Skeletal muscle cell (primary cell): ENCODE measurements around the gene MPL.

ENCODE experiments used
- DNase-seq: peaks from one replicate; pipeline ENCODE4 v3.0.0-alpha.2; 2010; ENCODE audit warnings: low read depth
- H3K4me3 ChIP-seq: 2 replicates; pipeline ENCODE4 v1.5.1; 2011; ENCODE audit warnings: low read depth, mild to moderate bottlenecking, control low read depth, low read length, moderate library complexity

The MPL gene

DNA sequence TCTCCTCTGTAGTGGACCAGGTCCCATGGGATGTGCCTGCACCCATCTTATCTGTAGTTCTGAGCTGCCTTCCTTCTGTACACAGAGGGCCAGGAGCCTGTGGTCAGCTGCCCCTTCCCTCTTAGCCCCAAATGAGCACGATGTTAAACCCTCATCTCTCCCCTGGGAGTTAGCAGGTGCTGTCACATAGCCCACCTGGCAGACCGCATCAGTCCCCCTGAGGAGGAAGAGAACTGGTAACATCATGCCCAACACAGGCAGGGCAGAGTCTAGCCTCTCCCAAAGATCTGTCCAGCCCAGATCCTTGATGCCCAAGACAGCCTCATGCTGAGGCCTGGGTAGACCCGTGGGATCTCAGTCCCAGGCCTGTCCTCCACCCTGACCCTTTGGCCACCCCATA, 32.2 kb upstream of the MPL start:
- no peak for DNase-seq
- no peak overlapping the region for H3K4me3 ChIP-seq

DNA sequence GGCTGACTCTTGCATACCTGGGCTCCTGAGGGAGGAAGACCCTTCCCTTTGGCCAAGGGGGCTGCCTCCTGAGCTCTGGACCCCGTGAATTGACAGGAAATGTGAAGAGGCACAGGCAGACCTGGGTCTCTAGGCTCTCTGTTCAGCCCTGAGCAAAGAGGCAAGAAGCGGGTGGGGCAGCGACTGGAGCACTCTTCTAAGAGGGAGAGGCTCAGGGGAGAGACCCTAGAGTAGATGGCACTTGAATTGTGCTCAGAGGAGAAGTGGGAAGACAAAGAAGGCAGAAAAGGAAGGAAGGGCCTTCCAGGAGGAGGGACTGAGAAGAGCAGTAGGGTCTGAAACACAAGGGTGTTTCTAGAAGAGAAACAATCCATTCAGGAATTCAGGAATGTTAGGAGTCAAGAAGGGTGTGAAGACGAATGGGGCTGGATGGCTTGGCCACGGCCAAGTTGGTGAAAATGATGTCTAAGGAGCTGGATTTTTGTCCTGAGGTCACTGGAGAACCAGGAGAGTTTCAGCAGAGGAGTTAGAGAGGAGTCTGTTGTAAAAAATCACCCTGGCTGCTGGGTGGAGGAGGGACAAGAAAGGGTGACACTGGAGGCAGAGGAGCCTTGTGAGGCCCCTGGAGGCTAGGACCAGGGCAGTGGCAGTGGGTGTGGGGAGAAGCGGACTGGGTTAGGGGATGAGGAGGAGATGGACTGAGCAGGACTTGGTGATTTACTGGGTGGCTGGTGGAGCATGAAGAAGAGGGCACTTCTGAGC, 31.5 kb upstream of the MPL start:
- no peak overlapping the region for H3K4me3 ChIP-seq
- no peak for DNase-seq

DNA sequence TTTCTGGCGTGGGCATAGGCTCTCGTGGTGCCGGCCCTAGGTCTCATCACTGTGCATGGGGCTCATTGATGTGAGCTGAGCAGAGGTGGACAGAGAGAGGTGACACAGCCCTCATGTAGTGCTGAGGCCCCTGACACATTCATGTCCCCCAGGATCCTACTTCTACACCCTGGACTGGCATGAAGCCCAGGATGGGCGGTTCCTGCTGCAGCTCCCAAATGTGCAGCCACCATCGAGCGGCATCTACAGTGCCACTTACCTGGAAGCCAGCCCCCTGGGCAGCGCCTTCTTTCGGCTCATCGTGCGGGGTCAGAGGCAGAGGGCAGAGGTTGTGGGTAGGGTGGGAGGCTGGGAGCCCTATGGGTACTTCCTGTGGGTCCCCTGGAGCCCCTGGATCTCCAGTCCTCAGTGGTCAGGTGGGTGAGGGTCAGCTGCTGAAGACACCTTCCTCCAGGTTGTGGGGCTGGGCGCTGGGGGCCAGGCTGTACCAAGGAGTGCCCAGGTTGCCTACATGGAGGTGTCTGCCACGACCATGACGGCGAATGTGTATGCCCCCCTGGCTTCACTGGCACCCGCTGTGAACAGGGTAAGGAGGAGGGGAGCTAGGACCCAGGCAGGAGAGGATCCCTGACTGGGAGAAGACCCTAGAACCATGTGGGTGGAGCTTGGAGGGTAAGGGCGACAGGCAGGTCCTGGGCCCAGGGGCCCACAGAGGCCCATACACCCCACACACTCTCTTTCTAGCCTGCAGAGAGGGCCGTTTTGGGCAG, 30.7 kb upstream of the MPL start:
- DNase-seq = no peak
- H3K4me3 ChIP-seq = no peak overlapping the region

DNA sequence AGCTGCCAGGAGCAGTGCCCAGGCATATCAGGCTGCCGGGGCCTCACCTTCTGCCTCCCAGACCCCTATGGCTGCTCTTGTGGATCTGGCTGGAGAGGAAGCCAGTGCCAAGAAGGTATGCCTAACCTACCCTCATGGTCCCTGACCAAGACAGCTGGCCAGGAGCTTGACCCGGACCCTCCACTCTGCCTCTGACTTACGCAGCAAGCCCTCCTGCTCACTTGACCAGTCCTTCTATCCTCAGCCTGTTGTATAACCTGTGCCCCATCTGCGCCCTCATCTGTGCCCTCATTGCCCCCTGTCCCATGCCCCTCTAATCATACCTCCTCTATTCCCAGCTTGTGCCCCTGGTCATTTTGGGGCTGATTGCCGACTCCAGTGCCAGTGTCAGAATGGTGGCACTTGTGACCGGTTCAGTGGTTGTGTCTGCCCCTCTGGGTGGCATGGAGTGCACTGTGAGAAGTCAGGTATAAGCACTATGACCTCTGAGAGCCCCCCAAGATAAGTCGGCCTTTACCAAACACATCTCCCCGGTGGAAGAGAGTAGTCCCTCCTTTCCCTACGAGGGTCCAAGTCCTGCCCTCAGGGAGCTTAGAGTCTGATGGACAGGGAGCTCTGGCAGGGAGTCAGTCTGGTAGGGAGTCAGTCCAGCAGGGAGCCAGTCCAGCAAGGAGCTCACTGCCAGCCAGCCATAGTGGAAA, 30.0 kb upstream of the MPL start:
- no peak for DNase-seq
- no peak overlapping the region for H3K4me3 ChIP-seq

DNA sequence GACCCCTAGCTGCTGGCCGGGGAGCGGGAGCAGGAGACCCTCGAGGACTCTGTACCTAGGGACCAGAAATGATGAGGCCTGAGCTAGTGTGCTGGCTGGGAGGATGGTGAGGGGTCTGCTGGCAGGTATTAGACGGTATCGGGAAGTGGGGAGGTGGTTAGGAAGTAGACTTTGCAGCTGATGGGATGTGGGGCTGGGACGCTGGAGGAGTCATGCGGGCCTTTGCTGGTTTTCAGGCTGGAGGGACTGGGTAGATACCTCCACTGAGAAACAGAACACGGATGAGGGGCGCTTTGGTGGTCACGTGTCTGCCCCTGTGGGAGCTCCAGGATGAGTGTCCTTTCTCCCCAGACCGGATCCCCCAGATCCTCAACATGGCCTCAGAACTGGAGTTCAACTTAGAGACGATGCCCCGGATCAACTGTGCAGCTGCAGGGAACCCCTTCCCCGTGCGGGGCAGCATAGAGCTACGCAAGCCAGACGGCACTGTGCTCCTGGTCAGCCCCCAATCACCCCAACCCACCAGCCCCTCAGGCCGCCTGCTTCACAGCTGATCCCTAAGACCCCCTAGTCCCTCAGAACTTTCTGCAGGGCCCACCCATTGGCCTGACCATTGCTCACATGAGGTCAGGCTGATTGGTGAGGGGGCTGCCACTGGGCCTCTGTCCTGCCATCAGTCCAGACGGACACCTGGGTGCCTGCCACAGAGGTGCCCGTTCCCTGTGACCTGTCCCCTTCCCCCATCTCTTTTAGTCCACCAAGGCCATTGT, 28.8 kb upstream of the MPL start:
- DNase-seq = no peak
- H3K4me3 ChIP-seq = no peak overlapping the region

DNA sequence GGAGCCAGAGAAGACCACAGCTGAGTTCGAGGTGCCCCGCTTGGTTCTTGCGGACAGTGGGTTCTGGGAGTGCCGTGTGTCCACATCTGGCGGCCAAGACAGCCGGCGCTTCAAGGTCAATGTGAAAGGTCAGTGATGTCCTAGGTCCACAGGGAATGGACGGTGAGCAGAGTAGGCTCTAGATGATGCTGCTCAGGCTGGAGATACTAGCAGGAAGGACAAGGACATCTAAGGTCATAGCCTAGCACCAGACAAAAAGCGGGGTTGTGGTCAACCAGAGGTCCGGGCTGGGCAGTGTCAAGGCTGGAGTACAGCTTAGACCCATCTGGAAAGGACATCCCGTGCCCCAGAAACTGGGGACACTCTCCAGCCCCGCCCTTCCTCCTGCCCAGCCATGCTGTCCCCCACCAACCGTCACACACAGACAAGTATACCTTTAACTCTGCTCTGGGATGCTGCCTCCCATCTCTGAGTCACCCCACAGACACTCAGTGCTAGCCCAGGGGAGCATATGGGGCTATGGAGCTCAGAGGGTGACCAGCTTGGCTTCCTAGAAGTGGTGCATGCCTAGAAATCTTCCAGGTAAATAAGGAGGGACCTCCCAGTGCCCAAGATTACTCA, 28.1 kb upstream of the MPL start:
- DNase-seq = no peak
- no peak overlapping the region for H3K4me3 ChIP-seq

DNA sequence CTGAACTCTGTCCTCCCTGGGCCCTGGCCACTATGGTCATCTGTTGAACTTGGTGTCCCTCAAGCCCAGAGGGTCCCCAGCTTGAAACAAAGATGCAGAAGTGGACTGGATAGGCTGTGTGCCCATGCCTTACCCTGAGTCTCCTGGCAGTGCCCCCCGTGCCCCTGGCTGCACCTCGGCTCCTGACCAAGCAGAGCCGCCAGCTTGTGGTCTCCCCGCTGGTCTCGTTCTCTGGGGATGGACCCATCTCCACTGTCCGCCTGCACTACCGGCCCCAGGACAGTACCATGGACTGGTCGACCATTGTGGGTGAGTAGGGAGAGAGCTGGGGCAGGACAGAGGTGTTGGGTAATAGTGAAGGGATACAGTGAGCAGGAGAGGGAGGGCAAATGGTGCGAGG, 26.1 kb upstream of the MPL start:
- DNase-seq = no peak
- H3K4me3 ChIP-seq = no peak overlapping the region

DNA sequence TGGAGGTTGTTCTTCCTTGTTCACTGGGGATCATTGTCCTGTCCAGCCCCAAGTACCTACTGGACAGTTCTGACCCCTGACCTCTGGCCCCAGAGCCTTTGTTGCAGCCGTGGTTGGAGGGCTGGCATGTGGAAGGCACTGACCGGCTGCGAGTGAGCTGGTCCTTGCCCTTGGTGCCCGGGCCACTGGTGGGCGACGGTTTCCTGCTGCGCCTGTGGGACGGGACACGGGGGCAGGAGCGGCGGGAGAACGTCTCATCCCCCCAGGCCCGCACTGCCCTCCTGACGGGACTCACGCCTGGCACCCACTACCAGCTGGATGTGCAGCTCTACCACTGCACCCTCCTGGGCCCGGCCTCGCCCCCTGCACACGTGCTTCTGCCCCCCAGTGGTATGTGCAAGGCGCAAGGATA, 25.4 kb upstream of the MPL start:
- DNase-seq = no peak
- no peak overlapping the region for H3K4me3 ChIP-seq

DNA sequence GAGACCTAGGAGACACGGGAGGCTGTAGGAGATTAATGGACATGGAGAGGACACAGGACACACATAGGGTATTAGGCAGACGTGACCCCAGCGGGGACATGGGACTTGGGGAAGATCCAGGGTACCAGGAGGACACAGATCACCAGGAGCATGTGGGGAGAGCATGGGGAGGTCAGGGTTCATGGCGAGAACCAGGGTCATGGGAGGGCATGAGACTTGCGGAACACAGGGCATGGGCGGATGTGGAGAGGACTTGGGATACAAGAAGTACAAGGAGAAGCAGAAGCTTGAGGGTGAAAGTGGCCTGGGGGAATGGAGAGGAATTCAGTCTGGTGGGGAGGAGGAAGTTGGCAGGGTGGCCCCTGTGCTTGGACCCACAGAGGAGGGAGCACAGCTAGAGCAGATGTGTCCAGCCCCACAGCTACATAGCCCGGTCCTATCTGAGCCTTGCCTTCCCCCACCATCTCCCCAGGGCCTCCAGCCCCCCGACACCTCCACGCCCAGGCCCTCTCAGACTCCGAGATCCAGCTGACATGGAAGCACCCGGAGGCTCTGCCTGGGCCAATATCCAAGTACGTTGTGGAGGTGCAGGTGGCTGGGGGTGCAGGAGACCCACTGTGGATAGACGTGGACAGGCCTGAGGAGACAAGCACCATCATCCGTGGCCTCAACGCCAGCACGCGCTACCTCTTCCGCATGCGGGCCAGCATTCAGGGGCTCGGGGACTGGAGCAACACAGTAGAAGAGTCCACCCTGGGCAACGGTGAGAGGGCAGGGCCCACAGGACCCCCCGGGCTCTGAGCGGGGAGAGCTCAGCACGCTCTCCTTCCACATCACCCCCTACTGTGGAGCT, 24.7 kb upstream of the MPL start:
- no peak for DNase-seq
- H3K4me3 ChIP-seq = no peak overlapping the region

DNA sequence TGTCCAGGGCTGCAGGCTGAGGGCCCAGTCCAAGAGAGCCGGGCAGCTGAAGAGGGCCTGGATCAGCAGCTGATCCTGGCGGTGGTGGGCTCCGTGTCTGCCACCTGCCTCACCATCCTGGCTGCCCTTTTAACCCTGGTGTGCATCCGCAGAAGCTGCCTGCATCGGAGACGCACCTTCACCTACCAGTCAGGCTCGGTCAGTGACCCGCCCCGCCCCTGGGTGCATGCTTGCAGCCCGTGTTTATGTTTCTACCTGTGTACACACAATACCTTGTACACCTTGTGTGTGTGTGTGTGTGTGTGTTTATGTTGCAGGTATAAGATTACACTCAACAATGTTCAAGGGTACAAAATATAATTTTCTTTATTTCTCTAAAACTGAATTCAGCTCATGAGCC, 23.8 kb upstream of the MPL start:
- H3K4me3 ChIP-seq = no peak overlapping the region
- DNase-seq = no peak

DNA sequence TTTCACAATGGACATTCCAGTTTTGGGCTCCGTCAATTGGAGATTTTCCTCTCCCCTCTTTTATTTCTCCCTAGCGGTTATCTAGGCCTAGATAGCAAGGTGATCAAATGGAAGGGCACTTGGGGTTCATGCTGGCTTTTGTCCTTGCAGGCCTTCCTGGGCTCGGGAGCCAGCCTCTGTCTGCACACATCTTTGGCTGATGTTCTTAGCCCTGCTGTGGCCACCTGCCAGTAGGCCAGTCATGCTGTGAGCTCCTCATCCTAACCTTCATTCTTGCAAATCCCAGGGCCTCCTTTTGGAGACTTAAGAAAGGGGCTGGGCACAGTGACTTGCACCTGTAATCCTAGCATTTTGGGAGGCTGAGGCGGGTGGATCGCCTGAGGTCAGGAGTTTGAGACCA, 23.4 kb upstream of the MPL start:
- H3K4me3 ChIP-seq = no peak overlapping the region
- no peak for DNase-seq

DNA sequence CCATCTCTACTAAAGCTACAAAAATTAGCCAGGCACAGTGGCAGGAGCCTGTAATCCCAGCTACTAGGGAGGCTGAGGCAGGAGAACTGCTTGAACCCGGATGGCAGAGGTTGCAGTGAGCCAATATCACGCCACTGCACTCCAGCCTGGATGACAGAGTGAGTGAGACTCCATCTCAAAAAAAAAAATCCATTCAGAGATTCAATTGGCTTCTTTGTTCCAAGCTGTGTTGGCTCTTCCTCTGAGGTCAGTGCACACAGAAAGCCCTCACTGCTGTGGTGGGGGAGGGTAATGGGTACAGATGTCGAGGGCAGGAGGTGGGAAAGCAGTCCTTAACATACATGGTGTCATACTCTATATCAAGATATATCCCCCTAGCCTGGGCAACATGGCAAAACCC, 22.1 kb upstream of the MPL start:
- H3K4me3 ChIP-seq = no peak overlapping the region
- no peak for DNase-seq

DNA sequence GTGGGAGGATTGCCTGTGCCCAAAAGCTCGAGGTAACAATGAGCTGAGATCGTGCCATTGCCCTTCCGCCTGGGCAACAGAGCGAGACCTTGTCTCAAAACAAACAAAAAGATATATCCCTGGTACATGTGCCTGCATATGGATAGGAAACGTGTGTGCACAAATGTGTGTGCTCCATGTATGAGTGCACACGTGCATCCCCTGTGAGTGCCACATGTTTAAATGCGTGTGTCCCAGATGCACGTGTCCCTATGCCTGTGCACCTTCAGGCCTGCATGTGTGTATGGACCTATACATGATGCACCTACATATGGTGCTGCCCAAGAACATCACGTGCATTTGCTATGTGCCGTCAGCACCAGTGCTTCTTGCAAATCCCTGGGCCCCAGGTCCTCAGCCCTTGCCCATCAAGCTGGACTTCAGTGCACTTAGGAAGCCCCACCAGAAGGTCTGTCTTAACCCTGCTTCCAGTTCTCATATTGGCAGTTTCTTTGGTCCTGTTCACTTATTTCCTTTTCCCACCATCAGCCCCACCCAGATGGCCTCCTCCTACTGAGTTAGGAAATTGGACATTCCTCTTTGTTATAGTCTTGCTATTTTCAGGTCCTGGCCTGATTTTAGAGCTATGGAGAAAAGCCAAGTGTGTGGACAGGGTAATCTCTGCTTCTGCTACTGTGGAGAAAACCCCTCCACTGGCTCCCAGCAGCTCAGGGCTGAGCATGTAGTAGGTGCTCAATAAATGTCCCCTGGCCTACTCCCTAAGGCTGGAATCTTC, 21.5 kb upstream of the MPL start:
- no peak for DNase-seq
- no peak overlapping the region for H3K4me3 ChIP-seq

DNA sequence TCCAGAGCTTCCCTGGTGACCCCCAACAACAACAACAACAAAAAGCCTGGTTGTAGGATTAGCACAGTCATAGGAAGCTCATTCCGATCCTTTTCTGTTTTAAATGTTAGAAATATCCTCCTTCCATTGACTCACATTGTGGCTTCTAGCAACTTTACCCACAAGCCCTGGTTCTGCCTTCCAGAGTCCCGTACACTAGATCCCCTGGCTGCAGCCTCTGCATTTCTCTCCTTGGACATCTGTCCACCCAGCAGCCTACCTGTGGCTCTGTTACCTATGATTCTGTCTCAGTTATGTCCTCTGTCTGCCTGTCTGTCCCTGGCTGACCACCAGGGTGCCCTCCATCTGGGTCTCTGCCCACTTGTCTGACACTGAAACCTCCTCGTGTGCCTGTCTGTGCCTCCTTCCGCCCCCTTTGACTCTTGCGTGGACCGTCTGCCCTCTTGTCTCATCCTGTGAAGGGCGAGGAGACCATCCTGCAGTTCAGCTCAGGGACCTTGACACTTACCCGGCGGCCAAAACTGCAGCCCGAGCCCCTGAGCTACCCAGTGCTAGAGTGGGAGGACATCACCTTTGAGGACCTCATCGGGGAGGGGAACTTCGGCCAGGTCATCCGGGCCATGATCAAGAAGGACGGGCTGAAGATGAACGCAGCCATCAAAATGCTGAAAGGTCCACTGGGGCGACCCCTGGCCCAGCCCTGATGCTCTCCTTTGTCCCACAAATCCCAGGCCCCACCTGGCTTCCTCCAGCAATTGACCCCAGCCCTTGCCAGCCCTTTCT, 20.7 kb upstream of the MPL start:
- H3K4me3 ChIP-seq = no peak overlapping the region
- no peak for DNase-seq

DNA sequence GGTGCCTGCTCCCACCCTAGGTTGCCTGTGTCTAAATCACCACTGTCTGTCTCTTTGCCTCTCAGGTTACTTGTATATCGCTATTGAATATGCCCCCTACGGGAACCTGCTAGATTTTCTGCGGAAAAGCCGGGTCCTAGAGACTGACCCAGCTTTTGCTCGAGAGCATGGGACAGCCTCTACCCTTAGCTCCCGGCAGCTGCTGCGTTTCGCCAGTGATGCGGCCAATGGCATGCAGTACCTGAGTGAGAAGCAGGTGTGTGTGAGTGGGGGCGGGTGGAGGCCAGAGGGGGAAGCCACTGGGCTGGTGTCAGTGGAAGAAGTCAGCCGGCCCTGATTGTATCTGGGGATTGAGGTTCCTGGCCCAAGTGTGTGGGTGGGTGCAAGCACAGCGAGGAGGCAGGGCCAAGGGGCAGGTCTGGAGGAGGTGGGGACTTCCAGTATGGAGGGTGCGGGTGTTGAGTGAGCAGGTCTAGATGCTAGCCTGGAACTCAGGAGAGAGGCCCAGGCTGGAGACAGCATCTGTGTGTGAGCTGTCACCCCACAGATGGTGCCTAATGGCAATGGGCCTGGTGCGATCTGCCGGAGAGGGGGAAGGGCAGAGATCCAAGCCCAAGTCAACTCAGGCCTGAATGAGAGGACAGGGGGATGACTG, 19.7 kb upstream of the MPL start:
- no peak for DNase-seq
- no peak overlapping the region for H3K4me3 ChIP-seq

DNA sequence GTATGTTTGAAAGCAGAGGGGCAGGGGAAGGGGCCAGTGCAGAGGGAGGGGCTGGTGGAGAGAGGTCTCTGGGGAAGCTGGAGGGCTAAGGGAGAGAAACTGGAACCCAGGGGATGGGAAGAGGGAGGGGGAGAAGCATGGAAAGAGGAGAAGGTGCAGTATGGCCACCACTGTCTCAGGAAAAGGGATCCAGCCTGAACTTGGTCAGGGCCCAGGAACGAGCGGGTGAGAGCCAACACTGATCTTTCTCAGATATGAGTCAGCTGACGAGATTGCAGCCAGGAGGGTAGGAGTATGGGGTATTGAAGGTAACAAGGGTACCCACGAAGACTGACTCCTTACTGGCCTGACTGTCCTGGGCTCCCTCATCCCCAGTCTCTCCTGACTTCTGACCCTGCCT, 18.8 kb upstream of the MPL start:
- no peak overlapping the region for H3K4me3 ChIP-seq
- DNase-seq = no peak

DNA sequence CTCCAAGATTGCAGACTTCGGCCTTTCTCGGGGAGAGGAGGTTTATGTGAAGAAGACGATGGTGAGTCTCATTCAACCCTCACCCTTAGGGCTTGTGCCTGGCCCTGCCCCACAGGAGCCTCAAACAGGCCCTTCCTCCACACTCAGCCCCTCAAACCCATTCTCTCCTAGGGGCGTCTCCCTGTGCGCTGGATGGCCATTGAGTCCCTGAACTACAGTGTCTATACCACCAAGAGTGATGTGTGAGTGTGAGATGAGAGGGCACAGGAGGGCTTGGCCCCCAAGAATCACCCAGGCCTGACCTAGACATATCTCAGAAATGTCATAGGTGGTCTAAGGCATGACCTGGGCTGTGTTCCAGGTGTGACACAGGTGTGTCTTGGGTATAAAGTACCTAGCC, 18.3 kb upstream of the MPL start:
- no peak overlapping the region for H3K4me3 ChIP-seq
- DNase-seq = no peak
